Fibroblast of peridontal ligament (primary cell): ENCODE measurements around the gene KLF5.
A peak's percentile ranks its signal among the peaks of the same experiment; 100 is the strongest.
"Not testable (repeated sequence)": the region's sequence is repeated elsewhere in the genome, so short reads cannot be mapped to it uniquely, and the experiment has no call there.

ENCODE experiments used
- DNase-seq: peaks from one replicate; pipeline ENCODE4 v3.0.0-alpha.2; 2010; ENCODE audit errors: extremely low read depth

Gene KLF5

GRCh38 chr13:73082895-73083294 is 24.1 kb downstream of the KLF5 start:
- DNase-seq, result no peak

- DNase-seq, result no peak
These were observed 29.6 kb downstream of the KLF5 start for GRCh38 chr13:73088332-73088935.

- DNase-seq, result no peak
These were observed 30.4 kb downstream of the KLF5 start for GRCh38 chr13:73089213-73089612.

- peak; percentile 12 for DNase-seq
These were observed 31.5 kb downstream of the KLF5 start for GRCh38 chr13:73090116-73090822.

GRCh38 chr13:73090823-73091187 is 32.0 kb downstream of the KLF5 start:
- no peak for DNase-seq

GRCh38 chr13:73092829-73093228 is 34.0 kb downstream of the KLF5 start:
- DNase-seq, result no peak

GRCh38 chr13:73096173-73096572 is 37.4 kb downstream of the KLF5 start:
- no peak for DNase-seq

- no peak for DNase-seq
These were observed 37.8 kb downstream of the KLF5 start for GRCh38 chr13:73096638-73097037.

GRCh38 chr13:73100781-73101180 is 42.0 kb downstream of the KLF5 start:
- not testable (repeated sequence) for DNase-seq

GRCh38 chr13:73101351-73102007 is 42.7 kb downstream of the KLF5 start:
- DNase-seq, result no peak

- DNase-seq, result no peak
These were observed 44.4 kb downstream of the KLF5 start for GRCh38 chr13:73103238-73103637.

- DNase-seq, result no peak
These were observed 47.8 kb downstream of the KLF5 start for GRCh38 chr13:73106513-73107178.

- no peak for DNase-seq
These were observed 48.7 kb downstream of the KLF5 start for GRCh38 chr13:73107481-73107880.

GRCh38 chr13:73107970-73108369 is 49.2 kb downstream of the KLF5 start:
- DNase-seq, result no peak

- DNase-seq, result no peak
These were observed 50.6 kb downstream of the KLF5 start for GRCh38 chr13:73109288-73109899.

GRCh38 chr13:73109969-73110368 is 51.2 kb downstream of the KLF5 start:
- DNase-seq, result no peak

- no peak for DNase-seq
These were observed 52.0 kb downstream of the KLF5 start for GRCh38 chr13:73110814-73111213.

GRCh38 chr13:73111331-73111730 is 52.5 kb downstream of the KLF5 start:
- no peak for DNase-seq

- DNase-seq, result no peak
These were observed 60.8 kb downstream of the KLF5 start for GRCh38 chr13:73119612-73120011.
